Body of pancreas (tissue), 4 donors: Measurements from ENCODE around the gene RGSL1.

Source experiments
- CTCF ChIP-seq, 7 experiments: fragments of 450-650 bp in 4 of 7; fragments of 200-600 bp in 3 of 7; sonication (generic) in 3 of 7; IDR thresholded peaks; one replicate each; pipeline ENCODE4 v1.5.1; 2016 to 2019; ENCODE audit warnings: antibody characterized with exemption in 7 of 7
- POLR2A ChIP-seq, 3 donors: fragments of 450-650 bp; IDR thresholded peaks; one replicate each; pipeline ENCODE4 v1.6.1; 2016; ENCODE audit warnings: antibody characterized with exemption in 3 of 3, mild to moderate bottlenecking in 2 of 3

- TF ChIP-seq POLR2A (IDR thresholded peaks at IDR 0.05) = no peak
- no peak for TF ChIP-seq CTCF (IDR thresholded peaks at IDR 0.05)
Observed at GRCh38 chr1:182428043-182428442, 21.9 kb upstream of the RGSL1 start.
